ENCODE data around the gene PIGP. TPM values are rescaled to one million over a fixed set of nuclear protein-coding genes. Genes with fewer than 3 reads are reported as not detected.

Gene PIGP
- total and polyA plus RNA-seq, 2 of the 8 experiments (the other 6 are each of a cell fraction or from before 2014, with no cell fraction given) = 11.3 to 18.0 TPM

DNA sequence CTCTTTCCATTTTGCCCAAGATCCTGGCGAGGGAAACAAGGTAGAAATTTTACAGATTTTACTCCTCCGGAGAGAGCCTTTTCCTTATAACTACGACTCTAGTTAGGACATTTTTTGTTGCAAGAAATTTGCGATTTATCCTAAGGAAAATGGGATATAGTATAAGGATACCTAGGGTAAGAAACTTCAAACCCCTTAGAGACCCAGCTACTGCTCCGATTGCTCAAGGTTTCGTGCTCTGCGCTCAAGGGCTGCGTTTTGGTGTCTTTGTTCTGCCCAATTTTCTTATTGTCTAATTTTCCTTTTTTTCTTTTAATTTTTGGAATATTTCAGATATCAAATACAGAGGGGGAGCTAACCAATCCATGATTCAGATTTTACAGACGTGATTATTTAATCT is 1.7 kb upstream of the PIGP start:
- peaks cover 0 to 39% of the 10 kb centered on the region in 2 experiments; a peak in 2 of 4 replicates for H3K79me2 ChIP-seq (ENCODE audit: control insufficient read depth in 1 of 2, insufficient read depth in 2 of 2, low read length in 2 of 2)
- H2BK5ac ChIP-seq (ENCODE audit: low read depth, low read length) = no peak overlapping the region
- H3K56ac ChIP-seq (replicated peaks; ENCODE audit: insufficient read length, low read depth, low read length) = no peak overlapping the region
- no peak overlapping the region for H2BK120ac ChIP-seq (replicated peaks; ENCODE audit: low read depth, low read length)
- H2AK5ac ChIP-seq (ENCODE audit: low read depth, low read length) = no peak overlapping the region
- no peak overlapping the region for H3K9ac ChIP-seq (replicated peaks in 1 of 4; ENCODE audit: extremely low read depth in 1 of 4, low read depth in 3 of 4, low read length in 3 of 4)
- no peak overlapping the region for H3K14ac ChIP-seq (ENCODE audit: insufficient read length)
- POLR2A ChIA-PET (ENCODE audit: partially characterized antibody) = interaction anchor here (0.7 to 1.4 kb wide), 2 partner anchors 84 to 153 kb away, joined by 3 to 5 read pairs; no protein-coding TSS in a partner anchor
- DNase-seq (ENCODE audit: low read depth in 1 of 2, low spot score in 2 of 2) = no peak
- 27% methylated on average over 9 of the region's 9 CpGs; no CpG with 5 or more reads in 1 of the 2 experiments for WGBS, 2 experiments (ENCODE audit: extremely low coverage in 1 of 2, insufficient coverage in 1 of 2, insufficient read length in 1 of 2, insufficient replicate concordance in 2 of 2, low coverage in 1 of 2, low lambda C conversion rate in 2 of 2, missing lambda C conversion rate in 1 of 2)
- peak overlapping the region; percentile 35 to 70 (median 60); a peak in 7 of 8 replicates for H3K4me3 ChIP-seq (ENCODE audit: extremely low read depth in 1 of 4, insufficient read depth in 2 of 4, low read depth in 3 of 4, low read length in 4 of 4)
- no peak overlapping the region for H2BK20ac ChIP-seq (ENCODE audit: low read length)
- H3K4ac ChIP-seq (replicated peaks; ENCODE audit: insufficient read length, low read depth, low read length) = no peak overlapping the region
- no peak overlapping the region for H2AFZ ChIP-seq (ENCODE audit: low read length)
- peaks cover 3 to 11% (median 8%) of the 10 kb centered on the region in 4 experiments for H3K4me1 ChIP-seq (replicated peaks in 1 of 4; ENCODE audit: control insufficient read depth in 3 of 4, insufficient read depth in 4 of 4, low read length in 3 of 4)
- no peaks in the 10 kb centered on the region; a peak in 1 of 4 replicates for H3K9me3 ChIP-seq (ENCODE audit: insufficient read depth in 2 of 2, low read depth in 1 of 2, low read length in 1 of 2)
- no peak overlapping the region for H3K23ac ChIP-seq (ENCODE audit: insufficient read length)
- H4K91ac ChIP-seq (replicated peaks; ENCODE audit: insufficient read length, low read length) = no peak overlapping the region
- H3K36me3 ChIP-seq (ENCODE audit: control insufficient read depth in 2 of 4, insufficient read depth in 4 of 4, low read length in 3 of 4) = no peaks in the 10 kb centered on the region; a peak in 1 of 8 replicates
- no peak overlapping the region for H2BK12ac ChIP-seq (ENCODE audit: low read depth, low read length)
- H4K8ac ChIP-seq (ENCODE audit: extremely low read depth, insufficient read depth, low read length) = no peak overlapping the region
- H3K79me1 ChIP-seq (ENCODE audit: low read depth, low read length) = peaks cover 5% of the 10 kb centered on the region; the same call in 1 of the 2 replicates
- CTCF ChIA-PET (ENCODE audit: partially characterized antibody) = no interaction called here
- H2BK15ac ChIP-seq (ENCODE audit: low read length) = no peak overlapping the region
- H3K4me2 ChIP-seq (ENCODE audit: insufficient read depth in 1 of 2, low read depth in 2 of 2, low read length in 2 of 2) = peak overlapping the region; percentile 79 to 99
- H3K27me3 ChIP-seq (replicated peaks in 1 of 4; ENCODE audit: control insufficient read depth in 3 of 4, extremely low read depth in 1 of 4, insufficient read depth in 3 of 4, low read length in 3 of 4) = peaks cover 3 to 22% (median 17%) of the 10 kb centered on the region in 4 experiments; a peak in 6 of 7 replicates
- H4K20me1 ChIP-seq (replicated peaks in 1 of 2; ENCODE audit: control insufficient read depth in 1 of 2, insufficient read depth in 2 of 2, low read length in 2 of 2) = peaks cover 3 to 7% of the 10 kb centered on the region in 2 experiments
- no peak overlapping the region for H4K5ac ChIP-seq (ENCODE audit: insufficient read length, low read depth, low read length)
- no peak overlapping the region for H3K18ac ChIP-seq (ENCODE audit: extremely low read depth, low read length)
- FAIRE-seq = no peak
- no peak overlapping the region for H3K27ac ChIP-seq (ENCODE audit: low read depth, low read length)
- peaks cover 12% of the 10 kb centered on the region for H3K23me2 ChIP-seq (ENCODE audit: low read depth, low read length)
- TF ChIP-seq SIRT6 (IDR thresholded peaks at IDR 0.05; ENCODE audit: low read length) = no peak
- TF ChIP-seq NANOG (IDR thresholded peaks at IDR 0.05; ENCODE audit: insufficient read depth, low read depth, low read length, poor library complexity, severe bottlenecking) = no peak
- TF ChIP-seq POU5F1 (IDR thresholded peaks at IDR 0.05; ENCODE audit: low read depth, low read length) = no peak
- no peak for TF ChIP-seq SP1 (IDR thresholded peaks at IDR 0.05; ENCODE audit: low read depth, low read length)
- TF ChIP-seq CEBPB (IDR thresholded peaks at IDR 0.05; ENCODE audit: low read depth, low read length) = no peak
- TF ChIP-seq RAD21 (IDR thresholded peaks at IDR 0.05 in 1 of 2, conservative IDR thresholded peaks at IDR 0.05 in 1 of 2; ENCODE audit: low read depth in 2 of 2, low read length in 2 of 2) = no peak
- no peak for TF ChIP-seq RNF2 (IDR thresholded peaks at IDR 0.05; ENCODE audit: borderline replicate concordance, low read depth, low read length, missing control alignments, poor library complexity, severe bottlenecking)
- TF ChIP-seq MAX (IDR thresholded peaks at IDR 0.05) = no peak
- TF ChIP-seq, protein P1, sequence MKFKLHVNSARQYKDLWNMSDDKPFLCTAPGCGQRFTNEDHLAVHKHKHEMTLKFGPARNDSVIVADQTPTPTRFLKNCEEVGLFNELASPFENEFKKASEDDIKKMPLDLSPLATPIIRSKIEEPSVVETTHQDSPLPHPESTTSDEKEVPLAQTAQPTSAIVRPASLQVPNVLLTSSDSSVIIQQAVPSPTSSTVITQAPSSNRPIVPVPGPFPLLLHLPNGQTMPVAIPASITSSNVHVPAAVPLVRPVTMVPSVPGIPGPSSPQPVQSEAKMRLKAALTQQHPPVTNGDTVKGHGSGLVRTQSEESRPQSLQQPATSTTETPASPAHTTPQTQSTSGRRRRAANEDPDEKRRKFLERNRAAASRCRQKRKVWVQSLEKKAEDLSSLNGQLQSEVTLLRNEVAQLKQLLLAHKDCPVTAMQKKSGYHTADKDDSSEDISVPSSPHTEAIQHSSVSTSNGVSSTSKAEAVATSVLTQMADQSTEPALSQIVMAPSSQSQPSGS (IDR thresholded peaks at IDR 0.05; ENCODE audit: low read length) = no peak
- no peak for TF ChIP-seq CBX8 (IDR thresholded peaks at IDR 0.05; ENCODE audit: borderline replicate concordance, low read depth, low read length)
- no peak for TF ChIP-seq JUND (IDR thresholded peaks at IDR 0.05; ENCODE audit: low read length)

Data from H1 (cell line).